ENCODE results near the gene WDR4. TPM values are rescaled to one million over a fixed set of nuclear protein-coding genes. Genes with fewer than 3 reads are reported as not detected.
A peak's percentile ranks its signal among the peaks of the same experiment; 100 is the strongest.

Gene WDR4
- total RNA-seq, 1 experiment from 2014 or later = 29.9 TPM

- TF ChIP-seq CTCF (IDR thresholded peaks at IDR 0.05; ENCODE audit: unreplicated experiment) = no peak
- no peak for DNase-seq
- TSS peak; percentile 19 for BruUV-seq (replicated peaks)
- Mint-ChIP-seq H3K4me3 (ENCODE audit: low read depth, unreplicated experiment) (no peak overlapping the region), H3K9me3 (ENCODE audit: low read depth, unreplicated experiment) (no peaks in the 10 kb centered on the region), H3K27ac (ENCODE audit: unreplicated experiment) (no peak overlapping the region), H3K36me3 (ENCODE audit: insufficient read depth, unreplicated experiment) (peaks cover 41% of the 10 kb centered on the region), H3K4me1 (ENCODE audit: low read depth, unreplicated experiment) (no peaks in the 10 kb centered on the region), H3K27me3 (ENCODE audit: unreplicated experiment) (no peaks in the 10 kb centered on the region)
- intact Hi-C loops (cut with micrococcal nuclease; ENCODE audit: unreplicated experiment) = no loop called here
- CTCF ChIA-PET = no interaction called here
These were observed 21.0 kb downstream of the WDR4 start for GRCh38 chr21:42858185-42858847.

- intact Hi-C loops (cut with micrococcal nuclease; ENCODE audit: unreplicated experiment) = no loop called here
- Mint-ChIP-seq H3K9me3 (ENCODE audit: low read depth, unreplicated experiment) (no peaks in the 10 kb centered on the region), H3K4me3 (ENCODE audit: low read depth, unreplicated experiment) (no peak overlapping the region), H3K4me1 (ENCODE audit: low read depth, unreplicated experiment) (no peaks in the 10 kb centered on the region), H3K27me3 (ENCODE audit: unreplicated experiment) (no peaks in the 10 kb centered on the region), H3K36me3 (ENCODE audit: insufficient read depth, unreplicated experiment) (peaks cover 31% of the 10 kb centered on the region), H3K27ac (ENCODE audit: unreplicated experiment) (no peak overlapping the region)
- CTCF ChIA-PET = no interaction called here
- no peak for TF ChIP-seq CTCF (IDR thresholded peaks at IDR 0.05; ENCODE audit: unreplicated experiment)
- BruUV-seq (replicated peaks) = no TSS peak
- DNase-seq = no peak
These were observed 22.1 kb downstream of the WDR4 start for GRCh38 chr21:42857216-42857615.

GRCh38 chr21:42855937-42856335, 23.4 kb downstream of the WDR4 start:
- Mint-ChIP-seq H3K9me3 (ENCODE audit: low read depth, unreplicated experiment) (no peaks in the 10 kb centered on the region), H3K36me3 (ENCODE audit: insufficient read depth, unreplicated experiment) (peaks cover 31% of the 10 kb centered on the region), H3K4me1 (ENCODE audit: low read depth, unreplicated experiment) (no peaks in the 10 kb centered on the region), H3K27me3 (ENCODE audit: unreplicated experiment) (no peaks in the 10 kb centered on the region), H3K27ac (ENCODE audit: unreplicated experiment) (no peak overlapping the region), H3K4me3 (ENCODE audit: low read depth, unreplicated experiment) (no peak overlapping the region)
- DNase-seq = no peak
- intact Hi-C loops (cut with micrococcal nuclease; ENCODE audit: unreplicated experiment) = no loop called here
- no TSS peak for BruUV-seq (replicated peaks)
- no peak for TF ChIP-seq CTCF (IDR thresholded peaks at IDR 0.05; ENCODE audit: unreplicated experiment)
- CTCF ChIA-PET = no interaction called here

GRCh38 chr21:42855171-42855936, 24.0 kb downstream of the WDR4 start:
- H3K27ac Mint-ChIP-seq (ENCODE audit: unreplicated experiment) = no peak overlapping the region
- BruUV-seq (replicated peaks) = no TSS peak
- intact Hi-C loops (cut with micrococcal nuclease; ENCODE audit: unreplicated experiment) = no loop called here
- CTCF ChIA-PET = no interaction called here
- H3K4me1 Mint-ChIP-seq (ENCODE audit: low read depth, unreplicated experiment) = no peaks in the 10 kb centered on the region
- no peak overlapping the region for H3K4me3 Mint-ChIP-seq (ENCODE audit: low read depth, unreplicated experiment)
- no peak for DNase-seq
- peaks cover 25% of the 10 kb centered on the region for H3K36me3 Mint-ChIP-seq (ENCODE audit: insufficient read depth, unreplicated experiment)
- TF ChIP-seq CTCF (IDR thresholded peaks at IDR 0.05; ENCODE audit: unreplicated experiment) = no peak
- no peaks in the 10 kb centered on the region for H3K9me3 Mint-ChIP-seq (ENCODE audit: low read depth, unreplicated experiment)
- H3K27me3 Mint-ChIP-seq (ENCODE audit: unreplicated experiment) = no peaks in the 10 kb centered on the region

Measured in Calu3 (cell line).